HepG2 (cell line): ENCODE data around the gene SSTR5.

Experiments
- JUN ChIP-seq: sonication (generic); formaldehyde crosslinking; IDR thresholded peaks from 2 replicates; pipeline ENCODE4 v1.4.0; 2020; ENCODE audit warnings: mild to moderate bottlenecking, missing genetic modification reagents
- KLF6 ChIP-seq: IDR thresholded peaks from 2 replicates; pipeline ENCODE4 v1.8.0; 2016; ENCODE audit warnings: missing biosample characterization, missing genetic modification reagents
- NR2F1 ChIP-seq, 2 experiments: fragments of 450-650 bp in 1 of 2; formaldehyde crosslinking in 1 of 2; IDR thresholded peaks; 2 replicates each; pipeline versions ENCODE4 v1.5.0 to v1.6.1; 2016 to 2020; ENCODE audit warnings: mild to moderate bottlenecking in 1 of 2, missing compliant biosample characterization in 1 of 2, missing genetic modification reagents in 1 of 2, moderate library complexity in 1 of 2
- TF ChIP-seq, protein P1 (sequence below): sonication (generic); formaldehyde crosslinking; IDR thresholded peaks from 2 replicates; pipeline ENCODE4 v1.5.0; 2020; ENCODE audit warnings: mild to moderate bottlenecking, missing genetic modification reagents, moderate library complexity

DNA sequence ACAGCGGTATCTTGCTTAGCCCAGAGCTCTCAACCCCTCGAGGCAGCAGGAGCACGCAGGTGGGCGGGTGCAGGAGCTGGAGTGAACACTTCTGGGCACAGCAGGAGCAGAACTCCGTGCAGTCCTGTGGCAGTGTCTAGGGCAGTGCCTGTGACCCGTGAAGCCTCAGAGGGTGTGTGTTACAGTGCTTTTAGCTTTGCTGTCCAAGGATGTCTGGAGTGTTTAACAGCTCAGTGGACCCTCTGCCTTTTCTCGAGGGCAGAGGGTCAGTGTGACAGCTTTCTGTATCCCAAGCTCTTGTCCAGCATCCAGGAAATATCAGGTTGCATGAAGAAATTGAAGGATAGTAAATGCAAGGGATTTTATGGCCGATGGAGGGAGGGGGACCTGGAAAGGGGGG, 16.4 kb upstream of the SSTR5 start:
- TF ChIP-seq KLF6 (CRISPR knock-in tag) = no peak
- TF ChIP-seq, protein P1, sequence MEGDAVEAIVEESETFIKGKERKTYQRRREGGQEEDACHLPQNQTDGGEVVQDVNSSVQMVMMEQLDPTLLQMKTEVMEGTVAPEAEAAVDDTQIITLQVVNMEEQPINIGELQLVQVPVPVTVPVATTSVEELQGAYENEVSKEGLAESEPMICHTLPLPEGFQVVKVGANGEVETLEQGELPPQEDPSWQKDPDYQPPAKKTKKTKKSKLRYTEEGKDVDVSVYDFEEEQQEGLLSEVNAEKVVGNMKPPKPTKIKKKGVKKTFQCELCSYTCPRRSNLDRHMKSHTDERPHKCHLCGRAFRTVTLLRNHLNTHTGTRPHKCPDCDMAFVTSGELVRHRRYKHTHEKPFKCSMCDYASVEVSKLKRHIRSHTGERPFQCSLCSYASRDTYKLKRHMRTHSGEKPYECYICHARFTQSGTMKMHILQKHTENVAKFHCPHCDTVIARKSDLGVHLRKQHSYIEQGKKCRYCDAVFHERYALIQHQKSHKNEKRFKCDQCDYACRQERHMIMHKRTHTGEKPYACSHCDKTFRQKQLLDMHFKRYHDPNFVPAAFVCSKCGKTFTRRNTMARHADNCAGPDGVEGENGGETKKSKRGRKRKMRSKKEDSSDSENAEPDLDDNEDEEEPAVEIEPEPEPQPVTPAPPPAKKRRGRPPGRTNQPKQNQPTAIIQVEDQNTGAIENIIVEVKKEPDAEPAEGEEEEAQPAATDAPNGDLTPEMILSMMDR (CRISPR knock-in tag) = no peak
- TF ChIP-seq JUN (CRISPR knock-in tag) = no peak
- TF ChIP-seq NR2F1 (CRISPR knock-in tag; IDR thresholded peaks at IDR 0.05) = no peak
